A673 (cell line): ENCODE measurements around the gene CMC1.

Source experiments
- EZH2 ChIP-seq: fragments of 200-600 bp; sonication (generic); IDR thresholded peaks from 2 replicates; pipeline ENCODE4 v1.6.1; 2017; ENCODE audit warnings: borderline replicate concordance, low read depth, mild to moderate bottlenecking, mixed read lengths, antibody characterized with exemption, low read length; ENCODE audit not compliant: poor library complexity, severe bottlenecking
- TF ChIP-seq, protein P1 (sequence below): fragments of 300-800, 200-600 bp; sonication (generic); conservative IDR thresholded peaks from 2 replicates; pipeline ENCODE4 v1.5.1; 2017; ENCODE audit warnings: low read depth, mild to moderate bottlenecking, antibody characterized with exemption, low read length, moderate library complexity, mixed read lengths

DNA sequence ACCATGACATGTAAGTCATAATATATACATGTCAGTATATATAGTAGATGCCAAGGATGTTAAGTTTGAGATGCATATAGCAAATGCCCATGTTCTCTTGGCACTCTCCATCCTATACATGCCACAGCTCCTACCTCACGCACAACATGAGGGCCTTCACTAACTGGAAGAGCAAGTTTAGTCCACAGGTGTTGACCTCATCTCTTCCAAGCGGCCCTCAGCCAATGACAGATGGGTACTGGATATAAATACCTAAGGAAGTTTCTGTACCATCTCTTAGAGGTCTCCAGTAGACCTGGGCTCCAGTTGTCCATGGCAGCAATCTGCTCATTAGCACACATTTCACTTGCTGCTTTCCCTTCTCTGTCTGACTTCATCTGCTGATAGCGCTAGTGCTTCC is 43.3 kb upstream of the CMC1 start:
- TF ChIP-seq, protein P1, sequence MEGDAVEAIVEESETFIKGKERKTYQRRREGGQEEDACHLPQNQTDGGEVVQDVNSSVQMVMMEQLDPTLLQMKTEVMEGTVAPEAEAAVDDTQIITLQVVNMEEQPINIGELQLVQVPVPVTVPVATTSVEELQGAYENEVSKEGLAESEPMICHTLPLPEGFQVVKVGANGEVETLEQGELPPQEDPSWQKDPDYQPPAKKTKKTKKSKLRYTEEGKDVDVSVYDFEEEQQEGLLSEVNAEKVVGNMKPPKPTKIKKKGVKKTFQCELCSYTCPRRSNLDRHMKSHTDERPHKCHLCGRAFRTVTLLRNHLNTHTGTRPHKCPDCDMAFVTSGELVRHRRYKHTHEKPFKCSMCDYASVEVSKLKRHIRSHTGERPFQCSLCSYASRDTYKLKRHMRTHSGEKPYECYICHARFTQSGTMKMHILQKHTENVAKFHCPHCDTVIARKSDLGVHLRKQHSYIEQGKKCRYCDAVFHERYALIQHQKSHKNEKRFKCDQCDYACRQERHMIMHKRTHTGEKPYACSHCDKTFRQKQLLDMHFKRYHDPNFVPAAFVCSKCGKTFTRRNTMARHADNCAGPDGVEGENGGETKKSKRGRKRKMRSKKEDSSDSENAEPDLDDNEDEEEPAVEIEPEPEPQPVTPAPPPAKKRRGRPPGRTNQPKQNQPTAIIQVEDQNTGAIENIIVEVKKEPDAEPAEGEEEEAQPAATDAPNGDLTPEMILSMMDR, result no peak
- no peak for TF ChIP-seq EZH2
